ENCODE measurements around the gene TAPT1. TPM values are rescaled to one million over a fixed set of nuclear protein-coding genes. Genes with fewer than 3 reads are reported as not detected.

TAPT1 gene
- total and polyA plus RNA-seq, 2 experiments from 2014 or later: 3.6 to 9.9 TPM

DNA sequence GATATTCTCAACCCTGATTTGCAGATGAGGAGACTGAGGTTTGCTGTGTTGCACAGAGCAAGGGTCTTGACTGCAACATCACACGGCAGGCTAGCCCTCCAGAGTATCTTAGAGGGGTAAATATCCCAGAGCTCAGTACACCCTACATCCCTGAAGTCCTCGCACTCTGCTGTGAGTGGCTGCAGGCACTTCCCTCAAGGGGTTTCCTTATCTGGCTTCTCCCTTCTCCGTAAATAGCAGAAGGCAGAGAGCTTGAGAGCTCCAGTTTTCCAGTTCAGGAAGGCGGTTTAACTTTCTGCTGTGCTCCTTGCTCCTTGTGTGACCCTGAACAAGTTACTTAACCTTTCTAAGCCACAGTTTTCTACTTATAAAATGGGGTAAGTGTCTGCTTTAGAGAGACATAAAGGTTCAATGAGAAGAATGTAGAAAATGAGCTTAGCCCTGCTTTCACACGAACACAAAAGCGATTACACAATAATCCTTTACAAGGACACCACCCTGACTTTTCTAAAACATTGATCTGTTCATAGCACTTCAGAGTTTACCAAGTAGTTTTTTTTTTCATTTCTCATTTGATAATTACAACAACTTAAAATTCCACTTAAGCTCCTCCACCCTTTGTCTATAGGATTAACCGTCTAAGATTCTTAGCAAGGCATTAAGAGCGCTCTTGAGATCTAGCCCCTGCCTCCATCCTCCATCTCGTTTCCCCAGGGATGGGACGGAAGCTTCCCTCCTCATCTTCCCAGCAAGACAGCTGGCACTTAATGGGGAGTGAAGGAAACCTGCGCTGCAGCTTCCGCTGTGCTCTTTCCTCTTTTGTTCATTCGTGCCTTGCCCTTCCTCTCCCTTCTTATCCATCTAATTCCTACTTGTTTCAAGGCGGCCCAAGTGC, 68.4 kb downstream of the TAPT1 start:
- ATAC-seq (peak; percentile 61), DNase-seq (ENCODE audit: low spot score) (peak; percentile 30)
- Histone ChIP-seq H3K79me2 (replicated peaks; ENCODE audit: insufficient read depth) (no peaks in the 10 kb centered on the region), H3K9me2 (ENCODE audit: insufficient read depth) (no peaks in the 10 kb centered on the region), H3K27ac (ENCODE audit: low read depth) (no peak overlapping the region), H4K20me1 (replicated peaks; ENCODE audit: insufficient read depth) (no peaks in the 10 kb centered on the region), H3K4me3 (no peak overlapping the region), H3F3A (replicated peaks; ENCODE audit: low read depth) (no peaks in the 10 kb centered on the region), H3K36me3 (ENCODE audit: insufficient read depth) (peaks cover 5% of the 10 kb centered on the region; the same call in 1 of the 2 replicates), H3K4me2 (no peak overlapping the region), H2AFZ (no peak overlapping the region), H3K27me3 (ENCODE audit: insufficient read depth) (no peaks in the 10 kb centered on the region), H3K4me1 (ENCODE audit: insufficient read depth) (no peaks in the 10 kb centered on the region; the same call in 1 of the 2 replicates)
- TF ChIP-seq ETS1 (IDR thresholded peaks at IDR 0.05) (no peak), STAT1 (IDR thresholded peaks at IDR 0.05; ENCODE audit: unreplicated experiment) (no peak), NANOG (IDR thresholded peaks at IDR 0.05; ENCODE audit: borderline replicate concordance) (no peak)
- peaks cover 22% of the 10 kb centered on the region for H3K4me1 Mint-ChIP-seq
- no peak overlapping the region for H3K4me3 Mint-ChIP-seq
- H3K27ac Mint-ChIP-seq: no peak overlapping the region; the same call in 1 of the 2 replicates
- no peaks in the 10 kb centered on the region for H3K9me3 Mint-ChIP-seq
- H3K27me3 Mint-ChIP-seq (ENCODE audit: insufficient read depth, low read depth, poor library complexity): peaks cover 2% of the 10 kb centered on the region
- H3K36me3 Mint-ChIP-seq (ENCODE audit: low read depth): 0 out of 3 replicates have a peak, but pooled peaks cover 3% of the 10 kb centered on the region

- Mint-ChIP-seq H3K36me3 (ENCODE audit: low read depth) (no peaks in the 10 kb centered on the region), H3K27ac (no peak overlapping the region), H3K4me3 (no peak overlapping the region), H3K9me3 (no peaks in the 10 kb centered on the region), H3K27me3 (ENCODE audit: insufficient read depth, low read depth, poor library complexity) (peaks cover 2% of the 10 kb centered on the region), H3K4me1 (peaks cover 22% of the 10 kb centered on the region)
- Histone ChIP-seq H3K79me2 (replicated peaks; ENCODE audit: insufficient read depth) (no peaks in the 10 kb centered on the region), H3K27ac (ENCODE audit: low read depth) (no peak overlapping the region), H3K27me3 (ENCODE audit: insufficient read depth) (no peaks in the 10 kb centered on the region), H4K20me1 (replicated peaks; ENCODE audit: insufficient read depth) (no peaks in the 10 kb centered on the region), H3K36me3 (ENCODE audit: insufficient read depth) (no peaks in the 10 kb centered on the region), H3F3A (replicated peaks; ENCODE audit: low read depth) (no peaks in the 10 kb centered on the region), H3K4me3 (no peak overlapping the region), H3K4me1 (ENCODE audit: insufficient read depth) (no peaks in the 10 kb centered on the region; the same call in 1 of the 2 replicates), H3K4me2 (no peak overlapping the region), H3K9me2 (ENCODE audit: insufficient read depth) (no peaks in the 10 kb centered on the region), H2AFZ (no peak overlapping the region)
- DNase-seq (ENCODE audit: low spot score) (no peak), ATAC-seq (0 out of 3 replicates have a peak, but pooled peaks have one; percentile 20)
- TF ChIP-seq STAT1 (IDR thresholded peaks at IDR 0.05; ENCODE audit: unreplicated experiment) (no peak), ZNF462 (CRISPR knock-in tag; IDR thresholded peaks at IDR 0.05) (no peak), JUNB (IDR thresholded peaks at IDR 0.05; ENCODE audit: unreplicated experiment) (no peak)
- TF ChIP-seq, protein P1, sequence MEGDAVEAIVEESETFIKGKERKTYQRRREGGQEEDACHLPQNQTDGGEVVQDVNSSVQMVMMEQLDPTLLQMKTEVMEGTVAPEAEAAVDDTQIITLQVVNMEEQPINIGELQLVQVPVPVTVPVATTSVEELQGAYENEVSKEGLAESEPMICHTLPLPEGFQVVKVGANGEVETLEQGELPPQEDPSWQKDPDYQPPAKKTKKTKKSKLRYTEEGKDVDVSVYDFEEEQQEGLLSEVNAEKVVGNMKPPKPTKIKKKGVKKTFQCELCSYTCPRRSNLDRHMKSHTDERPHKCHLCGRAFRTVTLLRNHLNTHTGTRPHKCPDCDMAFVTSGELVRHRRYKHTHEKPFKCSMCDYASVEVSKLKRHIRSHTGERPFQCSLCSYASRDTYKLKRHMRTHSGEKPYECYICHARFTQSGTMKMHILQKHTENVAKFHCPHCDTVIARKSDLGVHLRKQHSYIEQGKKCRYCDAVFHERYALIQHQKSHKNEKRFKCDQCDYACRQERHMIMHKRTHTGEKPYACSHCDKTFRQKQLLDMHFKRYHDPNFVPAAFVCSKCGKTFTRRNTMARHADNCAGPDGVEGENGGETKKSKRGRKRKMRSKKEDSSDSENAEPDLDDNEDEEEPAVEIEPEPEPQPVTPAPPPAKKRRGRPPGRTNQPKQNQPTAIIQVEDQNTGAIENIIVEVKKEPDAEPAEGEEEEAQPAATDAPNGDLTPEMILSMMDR (conservative IDR thresholded peaks at IDR 0.05; ENCODE audit: low read depth in 2 of 2): no peak
These were observed 70.6 kb downstream of the TAPT1 start for GRCh38 chr4:16155528-16156169.

Data from GM23338 (cell line).